Epithelial cell of esophagus (primary cell): Measurements from ENCODE around the gene CATSPER2.
"Not testable (repeated sequence)": the region's sequence is repeated elsewhere in the genome, so short reads cannot be mapped to it uniquely, and the experiment has no call there.

Source experiments
- DNase-seq: peaks from one replicate; pipeline ENCODE4 v3.0.0; 2010; ENCODE audit warnings: low read depth
- H3K4me3 ChIP-seq: 2 replicates; pipeline ENCODE4 v1.5.1; 2011; ENCODE audit warnings: mild to moderate bottlenecking, low read length, control low read depth
- TF ChIP-seq, protein P1 (sequence below): IDR thresholded peaks from 2 replicates; pipeline ENCODE4 v1.5.1; 2011; ENCODE audit warnings: low read depth, mild to moderate bottlenecking, low read length, control low read depth, inconsistent platforms; ENCODE audit not compliant: insufficient read depth; ENCODE audit errors: missing control alignments

CATSPER2 gene

DNA sequence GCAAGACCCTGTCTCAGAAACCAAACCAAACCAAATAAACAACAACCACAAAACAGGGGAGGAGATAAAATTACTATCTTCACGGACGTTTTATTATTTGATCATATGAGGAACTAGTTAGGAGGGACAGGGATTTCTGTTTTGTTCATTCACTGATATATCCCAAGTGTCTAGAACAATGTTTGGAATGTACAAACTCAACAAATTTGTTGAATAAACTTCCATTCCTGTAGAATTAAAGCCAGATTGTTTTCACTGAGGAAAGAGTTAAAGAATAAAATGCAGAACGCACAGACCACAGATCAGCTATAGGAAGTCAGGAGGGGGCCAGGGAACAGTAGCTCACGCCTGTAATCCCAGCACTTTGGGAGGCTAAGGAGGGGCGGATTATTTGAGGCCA lies 23.5 kb downstream of the CATSPER2 start:
- DNase-seq, result no peak
- TF ChIP-seq, protein P1, sequence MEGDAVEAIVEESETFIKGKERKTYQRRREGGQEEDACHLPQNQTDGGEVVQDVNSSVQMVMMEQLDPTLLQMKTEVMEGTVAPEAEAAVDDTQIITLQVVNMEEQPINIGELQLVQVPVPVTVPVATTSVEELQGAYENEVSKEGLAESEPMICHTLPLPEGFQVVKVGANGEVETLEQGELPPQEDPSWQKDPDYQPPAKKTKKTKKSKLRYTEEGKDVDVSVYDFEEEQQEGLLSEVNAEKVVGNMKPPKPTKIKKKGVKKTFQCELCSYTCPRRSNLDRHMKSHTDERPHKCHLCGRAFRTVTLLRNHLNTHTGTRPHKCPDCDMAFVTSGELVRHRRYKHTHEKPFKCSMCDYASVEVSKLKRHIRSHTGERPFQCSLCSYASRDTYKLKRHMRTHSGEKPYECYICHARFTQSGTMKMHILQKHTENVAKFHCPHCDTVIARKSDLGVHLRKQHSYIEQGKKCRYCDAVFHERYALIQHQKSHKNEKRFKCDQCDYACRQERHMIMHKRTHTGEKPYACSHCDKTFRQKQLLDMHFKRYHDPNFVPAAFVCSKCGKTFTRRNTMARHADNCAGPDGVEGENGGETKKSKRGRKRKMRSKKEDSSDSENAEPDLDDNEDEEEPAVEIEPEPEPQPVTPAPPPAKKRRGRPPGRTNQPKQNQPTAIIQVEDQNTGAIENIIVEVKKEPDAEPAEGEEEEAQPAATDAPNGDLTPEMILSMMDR, result no peak
- H3K4me3 ChIP-seq, result no peak overlapping the region

DNA sequence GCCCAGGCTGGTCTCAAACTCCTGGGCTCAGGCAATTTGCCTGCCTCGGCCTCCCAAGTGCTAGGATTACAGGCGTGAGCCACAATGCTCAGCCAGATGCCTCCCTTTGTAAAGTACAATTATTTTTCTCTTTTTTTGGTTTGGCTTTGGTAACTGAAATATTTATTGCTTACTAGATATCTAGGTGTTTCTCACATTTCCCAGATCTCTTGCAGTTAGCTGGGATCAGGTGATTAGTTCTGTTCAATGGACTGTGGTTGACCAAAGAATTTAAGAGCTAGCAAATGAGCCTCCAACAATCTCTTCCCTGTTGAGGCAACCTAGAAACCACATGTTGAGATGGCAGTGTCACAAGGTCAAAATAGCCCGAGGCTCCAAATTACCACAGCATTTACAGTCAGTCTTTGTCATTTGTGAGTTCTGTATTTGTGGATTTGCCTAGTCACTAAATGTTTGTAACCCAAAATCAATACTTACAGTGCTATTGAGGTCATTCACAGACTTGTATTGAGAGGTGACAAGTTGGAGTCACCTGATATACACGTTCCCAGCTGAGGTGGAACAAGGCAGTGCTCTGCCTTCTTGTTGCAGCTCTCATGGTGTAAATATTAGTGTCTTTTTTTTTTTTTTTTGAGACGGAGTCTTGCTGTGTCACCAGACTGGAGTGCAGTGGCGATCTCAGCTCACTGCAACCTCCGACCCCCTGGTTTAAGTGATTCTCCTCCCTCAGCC lies 26.4 kb downstream of the CATSPER2 start:
- DNase-seq, H3K4me3 ChIP-seq: not testable (repeated sequence)

DNA sequence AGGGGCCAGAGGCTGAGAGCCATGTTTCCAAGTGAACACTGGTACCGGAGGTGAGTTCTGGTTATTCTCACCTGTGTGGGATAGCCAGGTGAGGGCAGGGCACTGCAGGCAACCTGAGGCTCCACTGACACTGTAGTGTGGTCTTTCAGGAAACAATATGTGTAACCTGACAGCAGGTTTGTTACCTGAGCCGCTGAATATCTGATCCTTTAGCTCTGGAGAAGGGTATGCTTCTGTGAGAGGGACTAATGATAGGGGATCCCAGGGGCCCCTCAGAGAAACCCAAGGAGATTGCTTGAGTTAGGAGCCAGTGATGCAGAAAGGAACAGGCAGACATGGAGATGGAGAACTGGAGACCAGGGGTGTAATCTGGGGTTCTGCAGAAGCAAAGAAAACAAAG lies 29.9 kb downstream of the CATSPER2 start, which contains the start of gene STRC:
Gene STRC, minus strand, starts transcription at position 101 of the 400 bp plus-strand sequence. Its CDS starts 78 bp downstream, at position 23.
- H3K4me3 ChIP-seq, DNase-seq: not testable (repeated sequence)

DNA sequence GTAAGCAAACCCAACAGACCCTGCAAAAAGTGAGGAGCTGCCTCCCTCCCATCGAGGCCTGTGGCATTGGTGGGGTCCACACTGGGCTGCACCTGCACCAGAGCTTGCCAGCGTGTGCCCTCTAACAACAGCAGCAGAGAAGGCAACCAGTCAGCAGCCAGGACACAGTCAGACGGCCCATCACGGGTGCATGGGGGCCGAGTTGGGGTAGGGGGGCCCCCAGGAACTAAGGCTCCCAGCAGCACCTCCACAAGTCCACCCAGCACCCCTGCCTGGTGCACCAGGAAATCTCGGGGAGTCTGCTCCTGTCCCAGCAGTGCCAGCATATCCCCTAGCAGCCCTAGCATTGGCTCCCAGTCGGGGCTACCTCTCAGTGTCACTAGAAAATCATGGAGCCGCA lies 30.9 kb downstream of the CATSPER2 start:
- not testable (repeated sequence) for H3K4me3 ChIP-seq, DNase-seq

DNA sequence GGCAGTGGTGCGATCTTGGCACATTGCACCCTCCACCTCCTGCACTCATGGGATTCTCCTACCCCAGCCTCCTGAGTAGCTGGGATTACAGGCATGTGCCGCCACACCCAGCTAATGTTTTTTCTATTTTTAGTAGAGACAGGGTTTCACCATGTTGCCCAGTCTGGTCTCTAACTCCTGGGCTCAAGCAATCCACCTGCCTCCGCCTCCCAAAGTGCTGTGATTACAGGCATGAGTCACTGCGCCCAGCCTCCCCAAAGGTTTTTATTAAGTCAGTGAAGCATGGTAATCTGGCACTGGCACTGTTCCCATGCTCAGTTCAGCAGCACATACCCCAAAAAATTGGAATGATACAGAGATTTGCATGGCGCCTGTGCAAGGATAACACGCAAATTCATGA lies 46.4 kb downstream of the CATSPER2 start:
- peak; percentile 65 for DNase-seq
- H3K4me3 ChIP-seq, result not testable (repeated sequence)

DNA sequence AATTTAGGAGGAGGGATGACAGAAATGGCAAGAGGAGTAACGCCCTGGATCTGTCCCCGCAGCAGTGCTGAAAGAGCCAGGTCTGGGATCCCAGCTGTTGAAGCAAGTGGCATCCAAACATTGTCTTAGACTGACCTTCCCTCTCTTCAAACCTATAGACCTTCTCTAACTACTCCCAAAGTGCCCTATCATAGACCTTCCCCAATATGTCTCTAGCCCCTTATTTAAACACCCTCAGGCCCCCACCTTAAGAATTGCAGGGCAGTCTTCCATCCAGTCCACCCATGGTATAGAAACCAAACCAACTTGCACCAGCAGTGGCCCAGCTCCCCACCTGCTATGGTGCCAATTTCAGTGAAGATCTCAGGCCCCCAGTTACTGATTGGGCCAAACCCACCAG lies 48.4 kb downstream of the CATSPER2 start:
- DNase-seq, H3K4me3 ChIP-seq: not testable (repeated sequence)

DNA sequence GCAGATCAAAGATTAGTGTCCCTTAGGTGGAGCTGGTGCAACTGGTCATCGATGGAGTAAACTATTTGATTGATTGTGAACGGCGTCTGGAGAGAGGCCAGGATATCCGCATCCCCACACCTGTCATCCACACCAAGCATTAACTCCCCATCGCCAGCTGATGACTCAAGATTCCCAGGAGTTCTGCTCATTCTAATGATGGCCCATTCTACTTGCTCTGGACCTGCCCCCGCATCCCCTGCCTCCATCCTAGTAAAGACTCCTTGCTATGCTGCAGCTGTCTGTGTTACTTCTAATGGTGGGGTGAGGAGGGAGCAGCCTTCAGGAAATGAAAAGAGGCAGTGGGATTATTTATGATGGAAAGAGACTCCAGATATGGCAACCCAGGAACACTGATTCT lies 49.5 kb downstream of the CATSPER2 start:
- not testable (repeated sequence) for DNase-seq, H3K4me3 ChIP-seq

DNA sequence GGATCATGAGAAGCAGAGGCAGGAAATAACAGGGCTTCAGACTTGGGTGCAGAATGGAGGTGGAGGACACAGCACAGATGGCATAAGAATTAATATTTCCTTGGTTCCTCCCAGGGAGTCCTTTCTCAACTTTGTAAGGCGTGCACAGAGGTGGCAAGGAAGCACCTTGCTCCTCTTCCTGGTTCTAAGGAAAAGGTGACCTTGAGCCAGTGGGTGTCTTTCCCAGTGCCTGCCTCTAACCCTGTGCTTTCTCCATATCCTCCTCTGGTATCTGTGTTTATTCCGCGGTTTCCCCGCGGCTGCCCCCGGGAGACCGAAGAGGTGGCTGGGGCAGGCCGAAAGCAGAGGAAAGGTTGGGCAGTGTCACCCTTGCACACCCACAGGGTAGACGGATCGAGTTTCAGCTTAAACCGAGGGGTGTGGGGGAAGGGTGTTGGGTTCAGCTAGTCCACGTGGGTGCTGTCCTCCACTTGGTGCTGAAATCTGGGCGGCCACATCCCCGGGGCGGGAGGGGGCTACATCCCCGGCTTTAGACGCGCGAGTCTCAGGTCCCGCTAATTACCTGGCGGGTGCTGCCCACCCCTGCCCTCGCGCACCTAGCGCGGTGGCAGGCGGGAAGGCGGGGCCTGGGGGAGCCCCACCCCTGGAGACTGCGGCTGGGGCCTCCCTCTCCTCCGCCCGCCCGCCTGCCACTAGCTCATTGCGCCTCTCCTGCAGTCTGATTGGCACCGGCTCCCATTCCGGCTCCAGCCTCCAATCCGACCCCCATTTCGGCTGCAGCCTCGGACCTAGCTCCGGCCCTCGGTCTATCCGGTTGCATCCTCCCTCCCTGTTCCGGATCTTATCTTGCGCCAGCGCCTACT lies 55.1 kb downstream of the CATSPER2 start, which contains the start of gene CKMT1B:
Gene CKMT1B, plus strand, starts transcription at position 700 of the 863 bp plus-strand sequence. CDS start 192 bp downstream, outside the sequence.
- DNase-seq, result not testable (repeated sequence)
- peak within 1 kb of the TSS; percentile 15 for H3K4me3 ChIP-seq

DNA sequence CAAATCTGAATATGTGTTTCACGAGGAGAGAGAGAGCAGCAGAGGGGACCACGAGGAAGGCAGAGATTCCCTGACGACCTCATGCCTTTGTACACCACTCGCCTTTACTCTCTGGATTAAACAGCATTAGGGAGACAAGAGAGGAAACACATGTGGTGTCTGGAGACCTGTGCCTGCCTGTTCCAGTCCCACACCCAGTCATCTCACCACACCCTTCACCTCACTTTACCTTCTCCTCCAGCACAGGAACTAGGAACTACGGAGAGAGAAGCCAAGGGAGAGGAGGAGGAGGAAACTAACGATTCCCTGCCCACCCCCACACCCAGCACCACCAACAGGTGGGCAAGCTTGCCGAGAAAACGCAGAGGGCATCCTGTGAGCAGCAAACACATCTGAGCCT lies 55.8 kb downstream of the CATSPER2 start:
- DNase-seq, result not testable (repeated sequence)

DNA sequence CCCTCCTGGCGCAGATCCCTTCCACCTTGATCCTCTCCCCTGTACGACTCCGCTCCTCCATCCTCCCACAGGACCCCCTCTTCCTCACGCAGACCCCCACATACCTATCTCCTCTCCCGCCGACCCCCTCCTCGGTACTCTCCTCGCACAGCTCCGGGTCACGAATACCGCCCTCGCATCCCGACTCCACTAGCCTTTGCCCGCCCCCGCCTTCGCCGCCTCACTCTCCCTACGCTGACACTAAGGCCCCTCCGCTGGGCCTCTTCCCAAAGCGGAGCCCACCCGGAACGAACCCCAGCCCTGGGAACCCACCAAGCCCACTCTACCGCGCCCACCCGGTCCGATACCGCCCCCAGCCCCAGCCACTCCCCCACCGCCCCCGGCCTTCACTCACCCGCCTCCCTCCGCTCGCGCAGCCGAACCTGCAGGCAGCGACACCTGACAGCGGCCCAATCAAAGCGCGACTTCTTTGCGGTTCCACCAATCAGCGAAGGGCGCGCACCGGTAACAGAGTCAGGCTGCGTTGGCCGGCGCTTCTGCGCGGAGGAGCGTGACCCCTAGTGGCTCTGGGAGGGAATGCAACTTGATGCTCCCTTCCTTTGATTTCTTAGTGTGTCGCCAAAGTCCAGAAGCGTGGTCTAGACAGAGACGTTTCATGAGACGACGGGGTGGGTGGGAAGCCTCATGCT lies 58.7 kb downstream of the CATSPER2 start, which contains the start of gene PPIP5K1:
Gene PPIP5K1, minus strand, starts transcription at position 431 of the 689 bp plus-strand sequence. CDS start 5,704 bp downstream, outside the sequence.
- H3K4me3 ChIP-seq, DNase-seq: not testable (repeated sequence)

More for the DNA sequence above, 55.8 kb downstream of the CATSPER2 start:
- H3K4me3 ChIP-seq, result peak overlapping the region; percentile 15
